ENCODE results near the gene KDM2A.
"Not testable (repeated sequence)": the region's sequence is repeated elsewhere in the genome, so short reads cannot be mapped to it uniquely, and the experiment has no call there.

KDM2A gene

DNA sequence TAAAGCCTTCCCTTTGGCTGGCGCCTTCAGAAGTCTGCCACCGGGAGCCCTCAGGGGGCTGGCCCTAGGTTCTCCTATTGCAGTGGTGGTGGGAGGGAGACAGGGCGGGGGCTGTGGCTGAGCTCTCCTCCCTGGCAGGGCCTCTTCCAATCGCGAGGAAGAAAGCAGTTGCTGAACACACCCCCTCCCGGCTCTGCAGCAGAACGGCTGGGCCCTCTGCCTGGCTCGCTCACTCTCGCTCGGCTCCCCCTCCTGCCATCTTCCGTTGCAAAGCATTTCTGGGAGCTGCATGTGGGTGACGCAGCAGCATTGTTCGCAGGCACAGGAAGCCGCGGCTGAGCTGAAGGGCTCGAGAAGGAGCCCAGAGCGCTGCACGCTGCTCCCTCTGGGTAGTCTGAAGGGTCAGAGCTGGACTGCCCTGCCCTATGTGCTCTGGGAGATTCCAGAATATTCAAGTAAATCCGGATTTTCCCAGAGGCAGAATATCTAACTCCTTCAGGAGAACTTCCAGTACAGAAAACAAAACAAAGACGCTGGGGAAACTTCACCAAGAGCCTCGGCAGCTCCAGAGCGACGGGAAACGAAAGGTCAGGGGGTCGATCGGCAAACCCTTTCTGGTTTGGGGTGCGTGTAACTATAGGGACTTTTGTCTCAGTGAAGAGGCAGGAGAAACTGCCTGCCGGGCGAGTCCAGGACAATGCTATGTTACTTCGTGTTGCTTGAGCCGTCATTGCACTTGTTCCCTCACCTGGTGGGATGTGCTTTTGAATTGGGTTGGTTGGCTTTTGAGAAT, 120.9 kb downstream of the KDM2A start:
- DNase-seq, result peak; percentile 97 to 98

DNA sequence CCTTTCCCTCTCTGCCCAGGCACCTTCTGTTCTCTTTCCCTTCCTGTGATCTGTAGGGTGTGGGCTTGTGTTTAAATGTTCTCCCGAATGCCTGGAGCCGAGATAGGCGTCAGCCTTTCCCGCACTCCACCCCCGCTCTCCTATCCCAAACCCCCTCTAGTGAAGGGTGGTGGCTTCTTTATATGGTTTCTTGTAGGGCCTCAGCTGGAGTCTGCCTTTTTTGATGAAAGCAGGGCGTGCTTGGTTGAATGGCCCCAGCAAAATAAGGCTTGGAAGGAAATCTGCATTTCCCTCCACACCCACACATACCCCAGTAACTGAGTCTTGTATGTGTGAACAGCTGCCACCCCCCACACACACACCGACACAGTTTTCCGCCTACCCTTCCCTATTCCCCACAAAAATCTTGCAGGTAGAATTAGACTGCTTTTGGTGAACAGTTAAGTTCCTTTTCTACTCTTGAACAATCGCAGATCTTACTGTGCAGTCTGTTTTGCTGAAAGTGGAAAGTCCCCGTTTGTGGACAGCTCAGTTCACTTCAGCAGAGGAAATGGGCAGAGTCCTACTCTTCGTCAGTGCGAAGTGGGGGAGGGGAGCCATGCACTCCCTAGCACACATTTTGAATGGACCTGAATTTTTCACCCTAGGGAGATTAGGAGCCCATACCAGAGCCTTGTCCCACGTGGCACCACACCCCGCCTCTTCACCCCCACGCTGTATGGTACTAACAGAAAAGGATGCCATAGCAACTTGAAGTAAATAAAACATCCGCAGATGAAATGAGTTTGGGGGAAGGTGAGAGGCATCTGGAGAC, 121.7 kb downstream of the KDM2A start:
- peak; percentile 87 to 91 for DNase-seq

DNA sequence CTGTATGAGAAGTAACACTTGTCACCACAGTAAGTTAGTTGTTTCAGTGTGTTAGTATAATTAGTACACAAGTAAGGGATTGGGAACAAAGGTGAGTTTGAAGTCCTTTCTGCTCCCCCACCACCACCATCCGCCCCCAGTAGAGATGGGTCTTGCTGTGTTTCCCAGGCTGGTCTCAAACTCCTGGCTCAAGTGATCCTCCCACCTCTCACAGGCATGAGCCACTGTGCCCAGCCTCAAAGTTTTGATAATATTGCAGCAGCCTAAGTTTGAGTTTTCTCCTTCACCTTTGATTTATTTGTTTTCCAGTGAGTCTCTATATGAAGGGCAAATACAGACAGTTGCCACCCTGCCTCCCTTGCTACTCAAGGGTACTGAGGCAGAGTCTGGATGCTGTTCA, 123.5 kb downstream of the KDM2A start:
- DNase-seq, result no peak

GRCh38 chr11:67243051-67243450, 124.0 kb downstream of the KDM2A start:
- no peak for DNase-seq

DNA sequence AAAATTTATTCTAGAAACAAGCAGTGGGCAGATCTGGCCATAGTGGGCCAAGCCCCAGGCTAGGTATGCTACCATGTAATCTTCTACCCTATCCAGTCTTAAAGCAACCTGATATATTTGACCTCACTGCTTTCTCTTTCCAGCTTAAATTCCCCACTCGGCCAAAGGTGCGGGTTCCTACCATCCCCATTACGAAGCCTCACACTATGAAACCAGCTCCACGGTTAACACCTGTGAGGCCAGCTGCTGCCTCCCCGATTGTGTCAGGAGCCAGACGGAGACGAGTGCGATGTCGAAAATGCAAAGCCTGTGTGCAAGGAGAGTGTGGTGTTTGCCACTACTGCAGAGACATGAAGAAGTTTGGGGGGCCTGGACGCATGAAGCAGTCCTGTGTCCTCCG, 126.0 kb downstream of the KDM2A start:
- DNase-seq, result no peak

DNA sequence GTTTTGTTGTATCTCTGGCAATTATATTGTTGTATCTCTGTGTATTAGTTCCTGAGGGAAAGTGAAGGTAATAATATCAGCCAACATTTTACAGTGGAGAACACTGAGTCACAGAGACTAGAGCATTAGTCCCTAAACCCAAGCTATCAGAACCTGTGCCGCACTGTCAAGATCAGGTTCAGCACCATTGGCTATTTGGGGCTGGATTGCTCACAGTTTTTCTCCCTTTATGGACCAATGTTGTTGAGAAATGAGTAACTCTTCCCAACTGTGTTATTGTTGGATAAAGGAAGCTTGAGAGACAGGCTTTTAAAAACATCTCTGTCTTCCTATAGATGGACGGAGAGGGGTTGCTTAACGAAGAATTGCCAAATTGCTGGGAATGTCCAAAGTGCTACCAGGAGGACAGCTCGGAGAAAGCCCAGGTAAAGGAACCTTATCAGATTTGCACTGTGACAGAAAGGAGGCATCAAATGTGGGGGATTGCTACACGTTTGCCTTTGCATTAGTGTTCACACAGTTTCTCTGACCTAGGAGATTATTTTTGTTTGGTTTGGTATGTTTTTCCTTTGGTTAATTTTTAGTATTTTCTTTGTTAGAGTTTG, 129.0 kb downstream of the KDM2A start:
- DNase-seq, result no peak

DNA sequence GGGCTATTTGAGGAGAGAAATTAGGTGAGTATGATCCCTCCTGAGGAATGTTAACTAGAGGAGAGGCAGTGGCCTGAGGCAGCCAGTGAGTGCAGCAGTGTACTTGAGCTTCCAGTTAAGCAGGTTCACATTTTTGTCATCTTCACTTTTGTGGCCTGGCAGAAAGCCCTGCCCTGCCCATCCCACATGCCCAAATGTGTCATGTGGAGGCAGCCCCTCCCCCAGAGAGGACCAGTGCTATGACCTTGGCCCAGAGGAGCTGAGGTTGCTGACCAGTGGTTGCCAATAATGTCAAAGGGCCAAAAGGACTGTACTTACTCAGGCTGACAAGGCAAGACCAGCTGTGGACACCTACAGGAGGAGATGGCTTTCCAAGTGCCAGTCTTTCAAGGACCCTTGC, 129.6 kb downstream of the KDM2A start:
- no peak for DNase-seq

DNA sequence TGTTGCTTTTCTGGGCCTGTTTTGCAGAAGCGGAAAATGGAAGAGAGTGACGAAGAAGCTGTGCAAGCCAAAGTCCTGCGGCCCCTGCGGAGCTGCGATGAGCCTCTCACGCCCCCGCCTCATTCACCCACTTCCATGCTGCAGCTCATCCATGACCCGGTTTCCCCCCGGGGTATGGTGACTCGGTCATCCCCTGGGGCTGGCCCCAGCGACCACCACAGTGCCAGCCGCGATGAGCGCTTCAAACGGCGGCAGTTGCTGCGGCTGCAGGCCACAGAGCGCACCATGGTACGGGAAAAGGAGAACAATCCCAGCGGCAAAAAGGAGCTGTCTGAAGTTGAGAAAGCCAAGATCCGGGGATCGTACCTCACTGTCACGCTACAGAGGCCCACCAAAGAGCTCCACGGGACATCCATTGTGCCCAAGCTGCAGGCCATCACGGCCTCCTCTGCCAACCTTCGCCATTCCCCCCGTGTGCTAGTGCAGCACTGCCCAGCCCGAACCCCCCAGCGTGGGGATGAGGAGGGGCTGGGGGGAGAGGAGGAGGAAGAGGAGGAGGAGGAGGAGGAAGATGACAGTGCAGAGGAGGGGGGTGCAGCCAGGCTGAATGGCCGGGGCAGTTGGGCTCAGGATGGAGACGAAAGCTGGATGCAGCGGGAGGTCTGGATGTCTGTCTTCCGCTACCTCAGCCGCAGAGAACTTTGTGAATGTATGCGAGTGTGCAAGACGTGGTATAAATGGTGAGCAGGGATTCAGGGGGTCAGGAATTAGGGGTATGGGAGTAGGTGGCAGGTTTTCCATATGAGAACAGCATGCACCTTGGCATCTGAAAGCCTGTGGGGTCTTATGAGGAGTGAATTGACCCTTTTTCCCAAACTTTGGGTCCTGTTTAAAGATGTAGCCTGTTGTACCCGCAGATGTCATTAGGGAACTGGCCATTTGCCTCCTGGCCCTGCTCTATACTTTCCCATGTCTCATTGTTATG, 131.3 kb downstream of the KDM2A start:
- no peak for DNase-seq

DNA sequence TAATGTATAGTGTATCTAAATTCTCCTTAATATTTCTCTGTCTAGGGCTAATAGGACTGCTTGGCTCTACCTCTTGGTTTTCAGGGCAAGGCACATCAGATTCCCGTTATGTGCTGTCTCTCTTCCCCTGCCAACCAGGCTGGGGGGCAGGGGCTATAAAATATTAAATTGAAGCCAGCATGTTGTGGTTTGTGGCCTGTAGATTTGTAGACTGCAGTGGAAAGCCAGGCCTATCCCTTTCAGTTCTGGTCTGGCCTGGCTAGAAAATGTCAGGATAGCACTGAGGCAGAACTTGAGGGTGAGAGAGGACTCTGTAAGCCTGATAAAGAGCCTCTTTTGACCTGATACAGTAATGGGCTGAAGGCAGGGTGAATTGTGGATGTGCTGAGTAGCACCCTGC, 132.8 kb downstream of the KDM2A start:
- DNase-seq, result no peak

DNA sequence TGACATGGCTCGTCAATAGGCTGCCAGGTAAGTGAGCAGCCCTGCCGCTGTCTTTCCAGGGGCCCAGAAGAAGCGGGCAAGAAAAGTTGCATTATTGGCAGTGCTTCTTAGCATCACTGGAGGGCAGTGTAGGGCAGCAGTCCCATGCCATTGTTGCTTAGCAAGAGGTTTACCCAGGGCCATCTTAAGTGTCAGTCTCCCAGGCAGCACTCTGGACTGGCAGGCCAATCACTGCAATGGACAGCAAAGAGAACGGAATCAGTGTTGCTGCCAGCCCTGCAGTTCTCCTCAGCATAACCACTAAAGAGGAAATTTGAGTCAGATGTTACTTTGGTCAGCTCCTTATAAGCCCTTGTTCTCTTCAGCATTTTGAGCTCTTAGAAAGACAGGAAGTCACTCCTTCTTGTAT, 133.8 kb downstream of the KDM2A start:
- peak; percentile 50 to 55 for DNase-seq

DNA sequence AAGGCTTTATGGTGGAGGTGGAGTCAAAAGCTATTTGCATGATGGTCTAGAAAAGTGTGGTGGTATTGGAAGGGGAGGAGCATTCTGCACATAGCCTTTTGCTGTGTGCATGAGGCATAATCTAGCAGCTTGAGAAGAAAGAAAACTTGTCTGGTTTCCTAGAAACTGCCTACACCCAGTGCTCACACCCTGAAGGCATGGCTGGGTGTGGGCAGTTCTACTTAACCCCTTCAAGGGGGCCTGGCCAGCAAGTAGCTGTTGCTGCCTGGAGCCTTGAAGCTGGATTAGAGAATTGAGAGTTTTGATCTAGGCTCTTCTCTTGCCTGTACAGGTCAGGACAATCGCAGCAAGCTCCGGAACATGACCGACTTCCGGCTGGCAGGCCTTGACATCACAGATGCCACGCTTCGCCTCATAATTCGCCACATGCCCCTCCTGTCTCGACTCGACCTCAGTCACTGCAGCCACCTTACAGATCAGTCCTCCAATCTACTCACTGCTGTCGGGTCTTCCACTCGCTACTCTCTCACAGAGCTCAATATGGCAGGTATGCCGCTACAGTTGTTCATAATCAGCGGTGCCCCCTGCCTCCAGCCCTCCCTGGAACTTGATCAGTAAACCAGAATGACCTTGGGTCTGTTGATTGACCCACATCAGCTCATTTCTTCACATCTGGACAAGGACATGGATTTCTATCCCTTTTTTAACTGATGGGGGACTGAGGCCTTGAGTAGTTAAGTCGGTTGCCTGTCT, 135.0 kb downstream of the KDM2A start:
- DNase-seq, result no peak

DNA sequence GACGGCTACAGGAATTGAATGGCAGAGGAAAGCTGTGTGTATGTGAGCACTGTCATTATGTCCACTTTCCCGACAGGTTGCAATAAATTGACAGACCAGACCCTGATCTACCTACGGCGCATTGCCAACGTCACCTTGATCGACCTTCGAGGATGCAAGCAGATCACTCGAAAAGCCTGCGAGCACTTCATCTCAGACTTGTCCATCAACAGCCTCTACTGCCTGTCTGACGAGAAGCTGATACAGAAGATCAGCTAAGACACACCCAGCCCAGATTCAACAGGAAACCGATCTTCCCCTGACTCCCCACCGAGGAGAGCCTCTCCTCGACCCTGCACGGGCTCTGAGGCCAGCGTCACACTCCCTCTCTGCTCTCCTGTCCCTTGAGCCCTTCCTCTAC, 135.7 kb downstream of the KDM2A start:
- DNase-seq, result no peak

DNA sequence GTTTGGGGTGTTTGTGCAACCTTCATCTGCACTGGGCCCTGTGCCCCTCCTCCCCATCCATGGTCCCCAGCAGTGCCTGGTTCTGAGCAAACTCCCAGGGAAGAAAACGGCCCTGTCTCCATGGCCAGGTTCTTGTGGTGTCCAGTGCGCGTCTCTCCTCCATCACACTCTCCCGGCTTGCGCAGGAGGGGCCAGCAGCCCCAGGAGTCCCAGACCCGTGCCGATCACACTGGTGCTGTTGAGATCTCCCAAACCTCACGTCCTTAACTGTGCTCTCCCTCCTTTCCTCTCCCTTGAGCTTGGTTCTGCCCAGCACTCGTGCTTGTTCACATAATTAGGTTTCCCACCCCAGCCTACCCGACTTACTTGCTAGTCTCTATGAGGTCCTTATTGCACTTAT, 136.3 kb downstream of the KDM2A start:
- DNase-seq, result no peak

- no peak for DNase-seq
Measured at GRCh38 chr11:67255864-67256263, 136.8 kb downstream of the KDM2A start.

DNA sequence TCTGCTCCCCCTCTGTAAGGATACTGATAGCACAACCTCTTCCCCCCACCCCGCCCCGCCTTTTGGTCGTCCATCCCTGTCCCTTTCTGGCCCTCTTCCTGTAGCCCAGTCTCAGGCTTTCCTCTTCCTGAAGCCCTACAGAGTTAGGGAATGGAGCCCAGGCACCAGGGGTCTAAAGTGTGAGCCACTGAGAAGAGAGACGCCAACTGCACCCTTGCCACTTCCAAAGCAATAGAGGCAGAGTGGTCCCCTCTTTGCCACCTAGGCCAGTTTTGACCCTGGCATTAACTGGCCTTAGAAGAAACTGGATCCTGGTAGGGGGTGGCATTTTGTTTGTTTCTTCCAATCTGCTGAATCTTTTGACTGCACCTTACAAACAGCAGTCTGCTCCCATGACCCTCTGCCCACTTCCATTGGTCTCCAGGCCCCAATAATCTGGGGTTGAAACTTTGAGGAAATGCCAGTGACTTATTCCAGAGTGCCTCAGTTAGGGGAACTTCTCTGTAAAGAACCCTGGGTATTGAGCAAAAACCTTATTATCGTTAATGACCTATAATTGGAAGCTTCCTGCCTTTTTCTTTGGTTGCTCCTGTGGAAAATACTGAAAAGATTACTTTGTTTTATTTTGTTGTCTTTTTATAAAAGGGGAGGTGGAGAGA, 137.5 kb downstream of the KDM2A start:
- DNase-seq, result no peak

- no peak for DNase-seq
Measured at GRCh38 chr11:67260406-67260805, 141.3 kb downstream of the KDM2A start.

- not testable (repeated sequence) for DNase-seq
Measured at GRCh38 chr11:67260885-67261639, 142.0 kb downstream of the KDM2A start.

- no peak for DNase-seq
Measured at GRCh38 chr11:67261640-67261945, 142.5 kb downstream of the KDM2A start.

GRCh38 chr11:67261946-67262681, 143.1 kb downstream of the KDM2A start:
- no peak for DNase-seq
